ENCODE measurements around the gene HLA-A.

DNA sequence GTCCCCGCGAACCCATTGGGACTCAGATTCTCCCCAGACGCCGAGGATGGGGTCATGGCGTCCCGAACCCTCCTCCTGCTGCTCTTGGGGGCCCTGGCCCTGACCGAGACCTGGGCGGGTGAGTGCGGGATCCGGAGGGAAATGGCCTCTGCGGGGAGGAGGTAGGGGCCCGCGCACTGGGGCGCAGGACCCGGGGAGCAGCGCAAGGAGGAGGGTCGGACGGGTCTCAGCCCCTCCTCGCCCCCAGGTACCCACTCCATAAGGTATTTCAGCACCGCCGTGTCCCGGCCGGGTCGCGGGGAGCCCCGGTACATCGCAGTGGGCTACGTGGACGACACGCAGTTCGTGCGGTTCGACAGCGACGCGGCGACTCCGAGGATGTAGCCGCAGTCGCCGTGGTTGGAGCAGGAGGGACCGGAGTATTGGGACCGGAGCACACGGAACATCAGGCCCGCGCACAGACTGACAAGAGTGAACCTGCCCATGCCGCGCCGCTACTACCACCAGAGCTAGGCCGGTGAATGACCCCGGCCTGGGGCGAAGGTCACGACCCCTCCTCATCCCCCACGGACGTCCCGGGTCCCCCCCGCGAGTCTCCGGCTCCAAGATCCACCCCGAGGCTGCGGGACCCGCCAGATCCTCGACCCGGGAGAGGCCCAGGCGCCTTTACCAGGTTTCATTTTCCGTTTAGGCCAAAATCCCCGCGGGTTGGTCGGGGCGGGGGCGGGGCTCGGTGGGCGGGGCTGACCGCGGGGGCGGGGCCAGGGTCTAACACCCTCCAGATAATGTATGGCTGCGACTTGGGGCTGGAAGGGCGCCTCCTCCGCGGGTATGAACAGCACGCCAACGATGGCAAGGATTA, 15.7 kb upstream of the HLA-A start:
- TF ChIP-seq, protein P1, sequence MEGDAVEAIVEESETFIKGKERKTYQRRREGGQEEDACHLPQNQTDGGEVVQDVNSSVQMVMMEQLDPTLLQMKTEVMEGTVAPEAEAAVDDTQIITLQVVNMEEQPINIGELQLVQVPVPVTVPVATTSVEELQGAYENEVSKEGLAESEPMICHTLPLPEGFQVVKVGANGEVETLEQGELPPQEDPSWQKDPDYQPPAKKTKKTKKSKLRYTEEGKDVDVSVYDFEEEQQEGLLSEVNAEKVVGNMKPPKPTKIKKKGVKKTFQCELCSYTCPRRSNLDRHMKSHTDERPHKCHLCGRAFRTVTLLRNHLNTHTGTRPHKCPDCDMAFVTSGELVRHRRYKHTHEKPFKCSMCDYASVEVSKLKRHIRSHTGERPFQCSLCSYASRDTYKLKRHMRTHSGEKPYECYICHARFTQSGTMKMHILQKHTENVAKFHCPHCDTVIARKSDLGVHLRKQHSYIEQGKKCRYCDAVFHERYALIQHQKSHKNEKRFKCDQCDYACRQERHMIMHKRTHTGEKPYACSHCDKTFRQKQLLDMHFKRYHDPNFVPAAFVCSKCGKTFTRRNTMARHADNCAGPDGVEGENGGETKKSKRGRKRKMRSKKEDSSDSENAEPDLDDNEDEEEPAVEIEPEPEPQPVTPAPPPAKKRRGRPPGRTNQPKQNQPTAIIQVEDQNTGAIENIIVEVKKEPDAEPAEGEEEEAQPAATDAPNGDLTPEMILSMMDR (IDR thresholded peaks at IDR 0.05), result no peak
- TF ChIP-seq POLR2A (IDR thresholded peaks at IDR 0.05), result peak; percentile 9 to 39

All from sigmoid colon (tissue), 3 donors.